SK-N-SH treated with all-trans-retinoic acid at 6 μM for 48 hours (cell line): ENCODE data around the gene TREML4.

Experiments used
- GLIS3 ChIP-seq: fragments of 250-450 bp; sonication (Bioruptor Pico); IDR thresholded peaks from 2 replicates; pipeline ENCODE4 v1.5.0; 2020; ENCODE audit warnings: mild to moderate bottlenecking, moderate library complexity
- ISL1 ChIP-seq: fragments of 250-450 bp; sonication (Bioruptor Pico); IDR thresholded peaks from 2 replicates; pipeline ENCODE4 v2.1.2; 2022; ENCODE audit warnings: mild to moderate bottlenecking, moderate library complexity
- PATZ1 ChIP-seq: fragments of 250-450 bp; sonication (Bioruptor Pico); IDR thresholded peaks from 2 replicates; pipeline ENCODE4 v1.8.0; 2020; ENCODE audit warnings: mild to moderate bottlenecking, moderate library complexity, borderline replicate concordance
- RARB ChIP-seq: fragments of 250-450 bp; sonication (Bioruptor Pico); IDR thresholded peaks from 2 replicates; pipeline ENCODE4 v1.8.0; 2021; ENCODE audit warnings: mild to moderate bottlenecking, moderate library complexity
- SNAI2 ChIP-seq: fragments of 250-450 bp; sonication (Bioruptor Pico); IDR thresholded peaks from 2 replicates; pipeline ENCODE4 v1.5.0; 2020; ENCODE audit warnings: mild to moderate bottlenecking, moderate library complexity
- ZNF565 ChIP-seq: fragments of 450-650 bp; formaldehyde crosslinking; conservative IDR thresholded peaks from 2 replicates; pipeline ENCODE4 v1.5.0; 2020; ENCODE audit warnings: low read depth, mild to moderate bottlenecking, moderate library complexity
- ZNF8 ChIP-seq: fragments of 450-650 bp; formaldehyde crosslinking; IDR thresholded peaks from 2 replicates; pipeline ENCODE4 v1.5.0; 2020; ENCODE audit warnings: mild to moderate bottlenecking, moderate library complexity

GRCh38 chr6:41271901-41272395 lies 43.8 kb downstream of the TREML4 start:
- TF ChIP-seq PATZ1: no peak
- TF ChIP-seq ZNF8: no peak
- TF ChIP-seq ZNF565: no peak
- no peak for TF ChIP-seq RARB
- no peak for TF ChIP-seq GLIS3 (CRISPR knock-in tag)
- no peak for TF ChIP-seq SNAI2
- TF ChIP-seq ISL1: no peak
